ENCODE results near the gene RCHY1. TPM values are rescaled to one million over a fixed set of nuclear protein-coding genes. Genes with fewer than 3 reads are reported as not detected.

The RCHY1 gene
- total and polyA plus RNA-seq, 2 donors (not counting 3 experiments of a cell fraction or from before 2014, with no cell fraction given): 21.1 to 30.9 TPM

DNA sequence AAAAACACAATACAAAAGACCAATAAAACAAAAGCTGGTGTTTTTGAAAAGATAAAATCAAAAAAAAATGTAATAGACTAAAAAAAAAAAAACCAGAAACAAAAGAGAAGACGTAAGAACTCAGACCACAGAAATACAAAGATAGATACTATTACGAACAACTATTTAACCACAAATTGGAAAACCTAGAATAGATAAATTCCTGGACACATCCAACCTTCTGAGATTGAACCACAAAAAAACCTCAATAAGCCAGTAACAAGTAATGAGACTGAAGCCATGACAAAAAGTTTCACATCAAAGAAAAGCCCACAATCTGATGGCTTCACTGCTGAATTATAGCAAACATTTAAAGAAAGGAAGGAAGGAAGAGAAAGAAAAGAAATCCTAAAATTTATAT lies 16.2 kb downstream of the RCHY1 start:
- no peaks in the 10 kb centered on the region for H3K9me3 ChIP-seq (replicated peaks; ENCODE audit: control insufficient read depth, insufficient read depth, low read length)
- no peak overlapping the region for H3K4me2 ChIP-seq (ENCODE audit: insufficient read depth, low read length)
- dilution Hi-C loops (cut with MboI; ENCODE audit: extremely low pct_ligation_motif_present, low sequenced_read_pairs) (no loop called here), intact Hi-C loops (cut with micrococcal nuclease) (no loop called here)
- no peaks in the 10 kb centered on the region for H3K4me1 ChIP-seq (ENCODE audit: control insufficient read depth, extremely low read depth, insufficient read depth, low read length)
- ChIA-PET POLR2A (no interaction called here), CTCF (interaction anchor here (1.1 kb wide), 2 partner anchors 7 to 14 kb away, joined by 3 read pairs; no protein-coding TSS in a partner anchor)
- no peak overlapping the region for H3K9ac ChIP-seq (replicated peaks; ENCODE audit: extremely low read depth, insufficient read depth, low read length)
- no peak overlapping the region for H3K27ac ChIP-seq (ENCODE audit: insufficient read depth, low read depth, low read length)
- peaks cover 2% of the 10 kb centered on the region in 2 experiments for H3K36me3 ChIP-seq (ENCODE audit: control insufficient read depth in 2 of 2, extremely low read depth in 1 of 2, insufficient read depth in 2 of 2, low read length in 2 of 2)
- DNase-seq (ENCODE audit: low read depth, low spot score) (no peak), FAIRE-seq (no peak)
- TF ChIP-seq FOS (IDR thresholded peaks at IDR 0.05; ENCODE audit: borderline replicate concordance, insufficient read depth, low read length): no peak
- TF ChIP-seq, protein P1, sequence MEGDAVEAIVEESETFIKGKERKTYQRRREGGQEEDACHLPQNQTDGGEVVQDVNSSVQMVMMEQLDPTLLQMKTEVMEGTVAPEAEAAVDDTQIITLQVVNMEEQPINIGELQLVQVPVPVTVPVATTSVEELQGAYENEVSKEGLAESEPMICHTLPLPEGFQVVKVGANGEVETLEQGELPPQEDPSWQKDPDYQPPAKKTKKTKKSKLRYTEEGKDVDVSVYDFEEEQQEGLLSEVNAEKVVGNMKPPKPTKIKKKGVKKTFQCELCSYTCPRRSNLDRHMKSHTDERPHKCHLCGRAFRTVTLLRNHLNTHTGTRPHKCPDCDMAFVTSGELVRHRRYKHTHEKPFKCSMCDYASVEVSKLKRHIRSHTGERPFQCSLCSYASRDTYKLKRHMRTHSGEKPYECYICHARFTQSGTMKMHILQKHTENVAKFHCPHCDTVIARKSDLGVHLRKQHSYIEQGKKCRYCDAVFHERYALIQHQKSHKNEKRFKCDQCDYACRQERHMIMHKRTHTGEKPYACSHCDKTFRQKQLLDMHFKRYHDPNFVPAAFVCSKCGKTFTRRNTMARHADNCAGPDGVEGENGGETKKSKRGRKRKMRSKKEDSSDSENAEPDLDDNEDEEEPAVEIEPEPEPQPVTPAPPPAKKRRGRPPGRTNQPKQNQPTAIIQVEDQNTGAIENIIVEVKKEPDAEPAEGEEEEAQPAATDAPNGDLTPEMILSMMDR (IDR thresholded peaks at IDR 0.05; ENCODE audit: extremely low read depth in 1 of 2, insufficient read depth in 1 of 2, low read depth in 1 of 2, low read length in 2 of 2): no peak
- TF ChIP-seq JUN (IDR thresholded peaks at IDR 0.05; ENCODE audit: borderline replicate concordance, insufficient read depth, insufficient read length, low read depth): no peak
- TF ChIP-seq MYC (IDR thresholded peaks at IDR 0.05; ENCODE audit: low read depth, low read length): no peak
- TF ChIP-seq EZH2 (IDR thresholded peaks at IDR 0.05; ENCODE audit: borderline replicate concordance, low read depth, low read length, severe bottlenecking): no peak
- no peak for TF ChIP-seq GATA2 (IDR thresholded peaks at IDR 0.05; ENCODE audit: insufficient read depth, insufficient read length, low read depth, low read length)
- no peak for TF ChIP-seq POLR2A (IDR thresholded peaks at IDR 0.05; ENCODE audit: low read depth, low read length)
- TF ChIP-seq POLR2AphosphoS5 (IDR thresholded peaks at IDR 0.05; ENCODE audit: insufficient read depth, low read depth, low read length): no peak
- H2AFZ ChIP-seq (ENCODE audit: low read depth, low read length): no peak overlapping the region
- H3K9me1 ChIP-seq (replicated peaks; ENCODE audit: control insufficient read depth, extremely low read depth, insufficient read depth, low read length): no peaks in the 10 kb centered on the region
- no TSS peak for BruUV-seq (replicated peaks)
- H4K20me1 ChIP-seq (replicated peaks; ENCODE audit: control insufficient read depth, extremely low read depth, insufficient read depth, low read length): peaks cover 2% of the 10 kb centered on the region
- no peaks in the 10 kb centered on the region for H3K27me3 ChIP-seq (ENCODE audit: control insufficient read depth in 2 of 2, insufficient read depth in 2 of 2, low read length in 2 of 2)
- H3K79me2 ChIP-seq (ENCODE audit: control insufficient read depth, insufficient read depth, low read length): peaks cover 46% of the 10 kb centered on the region
- no peak overlapping the region for H3K4me3 ChIP-seq (replicated peaks in 1 of 3; ENCODE audit: insufficient read depth in 1 of 3, low read depth in 1 of 3, low read length in 3 of 3)

All from endothelial cell of umbilical vein (primary cell).